ENCODE data around the gene CROCC2.

CROCC2 gene

GRCh38 chr2:240932001-240932723, 26.0 kb downstream of the CROCC2 start:
- Histone ChIP-seq H3K9ac (ENCODE audit: low read length) (no peak overlapping the region), H3K9me2 (replicated peaks; ENCODE audit: insufficient read depth, low read length) (no peaks in the 10 kb centered on the region), H3K4me3 (ENCODE audit: insufficient read depth, low read length, poor library complexity, severe bottlenecking) (no peak overlapping the region), H3F3A (ENCODE audit: insufficient read depth) (no peaks in the 10 kb centered on the region), H3K36me3 (ENCODE audit: low read length) (no peaks in the 10 kb centered on the region), H3K4me2 (ENCODE audit: low read depth, low read length, poor library complexity, severe bottlenecking) (no peak overlapping the region), H3K9me3 (ENCODE audit: insufficient read depth, low read length) (no peaks in the 10 kb centered on the region), H3K27ac (ENCODE audit: low read depth, low read length) (no peak overlapping the region), H3K79me2 (ENCODE audit: insufficient read depth, low read length) (no peaks in the 10 kb centered on the region), H2AFZ (ENCODE audit: low read depth, low read length, severe bottlenecking) (no peak overlapping the region), H4K20me1 (ENCODE audit: low read depth, low read length) (no peaks in the 10 kb centered on the region), H3K27me3 (ENCODE audit: low read length) (no peaks in the 10 kb centered on the region)
- no peak for TF ChIP-seq EZH2phosphoT487 (conservative IDR thresholded peaks at IDR 0.05; ENCODE audit: low read length)
- TF ChIP-seq, protein P1, sequence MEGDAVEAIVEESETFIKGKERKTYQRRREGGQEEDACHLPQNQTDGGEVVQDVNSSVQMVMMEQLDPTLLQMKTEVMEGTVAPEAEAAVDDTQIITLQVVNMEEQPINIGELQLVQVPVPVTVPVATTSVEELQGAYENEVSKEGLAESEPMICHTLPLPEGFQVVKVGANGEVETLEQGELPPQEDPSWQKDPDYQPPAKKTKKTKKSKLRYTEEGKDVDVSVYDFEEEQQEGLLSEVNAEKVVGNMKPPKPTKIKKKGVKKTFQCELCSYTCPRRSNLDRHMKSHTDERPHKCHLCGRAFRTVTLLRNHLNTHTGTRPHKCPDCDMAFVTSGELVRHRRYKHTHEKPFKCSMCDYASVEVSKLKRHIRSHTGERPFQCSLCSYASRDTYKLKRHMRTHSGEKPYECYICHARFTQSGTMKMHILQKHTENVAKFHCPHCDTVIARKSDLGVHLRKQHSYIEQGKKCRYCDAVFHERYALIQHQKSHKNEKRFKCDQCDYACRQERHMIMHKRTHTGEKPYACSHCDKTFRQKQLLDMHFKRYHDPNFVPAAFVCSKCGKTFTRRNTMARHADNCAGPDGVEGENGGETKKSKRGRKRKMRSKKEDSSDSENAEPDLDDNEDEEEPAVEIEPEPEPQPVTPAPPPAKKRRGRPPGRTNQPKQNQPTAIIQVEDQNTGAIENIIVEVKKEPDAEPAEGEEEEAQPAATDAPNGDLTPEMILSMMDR (IDR thresholded peaks at IDR 0.05; ENCODE audit: insufficient read depth, low read length, poor library complexity, severe bottlenecking) = no peak

DNA sequence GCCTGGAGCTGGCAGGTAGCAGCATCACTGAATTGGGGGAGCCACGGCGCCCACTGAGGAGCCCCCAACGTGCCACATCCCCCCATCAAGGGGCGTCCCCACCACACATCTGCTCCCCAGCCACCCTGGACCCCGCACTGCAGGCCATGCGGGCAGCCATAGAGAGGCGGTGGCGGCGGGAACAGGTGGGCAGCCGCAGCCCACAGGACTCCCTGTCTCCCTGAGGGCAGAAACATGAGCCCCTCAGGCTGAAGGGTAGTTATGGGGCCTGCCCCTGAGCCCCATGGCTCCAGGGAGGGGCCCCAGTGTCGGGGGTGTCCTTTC, 26.6 kb downstream of the CROCC2 start:
- TF ChIP-seq, protein P1 (IDR thresholded peaks at IDR 0.05; ENCODE audit: insufficient read depth, low read length, poor library complexity, severe bottlenecking) = no peak
- TF ChIP-seq EZH2phosphoT487 (conservative IDR thresholded peaks at IDR 0.05; ENCODE audit: low read length) = no peak

GRCh38 chr2:240933048-240933965, 27.2 kb downstream of the CROCC2 start:
- H3K79me2 ChIP-seq (ENCODE audit: insufficient read depth, low read length) = no peaks in the 10 kb centered on the region
- no peaks in the 10 kb centered on the region for H3K36me3 ChIP-seq (ENCODE audit: low read length)
- no peaks in the 10 kb centered on the region for H4K20me1 ChIP-seq (ENCODE audit: low read depth, low read length)
- no peaks in the 10 kb centered on the region for H3K27me3 ChIP-seq (ENCODE audit: low read length)
- no peak overlapping the region for H2AFZ ChIP-seq (ENCODE audit: low read depth, low read length, severe bottlenecking)
- no peaks in the 10 kb centered on the region for H3F3A ChIP-seq (ENCODE audit: insufficient read depth)
- no peak overlapping the region for H3K4me3 ChIP-seq (ENCODE audit: insufficient read depth, low read length, poor library complexity, severe bottlenecking)
- H3K9me2 ChIP-seq (replicated peaks; ENCODE audit: insufficient read depth, low read length) = no peaks in the 10 kb centered on the region
- H3K9ac ChIP-seq (ENCODE audit: low read length) = no peak overlapping the region
- no peak overlapping the region for H3K4me2 ChIP-seq (ENCODE audit: low read depth, low read length, poor library complexity, severe bottlenecking)
- TF ChIP-seq, protein P1 (IDR thresholded peaks at IDR 0.05; ENCODE audit: insufficient read depth, low read length, poor library complexity, severe bottlenecking) = no peak
- no peak for TF ChIP-seq EZH2phosphoT487 (conservative IDR thresholded peaks at IDR 0.05; ENCODE audit: low read length)
- H3K9me3 ChIP-seq (ENCODE audit: insufficient read depth, low read length) = no peaks in the 10 kb centered on the region
- no peak overlapping the region for H3K27ac ChIP-seq (ENCODE audit: low read depth, low read length)

More for the DNA sequence above, 26.6 kb downstream of the CROCC2 start:
- Histone ChIP-seq H3K36me3 (ENCODE audit: low read length) (no peaks in the 10 kb centered on the region), H3K4me3 (ENCODE audit: insufficient read depth, low read length, poor library complexity, severe bottlenecking) (no peak overlapping the region), H2AFZ (ENCODE audit: low read depth, low read length, severe bottlenecking) (no peak overlapping the region), H3K27me3 (ENCODE audit: low read length) (no peaks in the 10 kb centered on the region), H4K20me1 (ENCODE audit: low read depth, low read length) (no peaks in the 10 kb centered on the region), H3K27ac (ENCODE audit: low read depth, low read length) (no peak overlapping the region), H3K9ac (ENCODE audit: low read length) (no peak overlapping the region), H3K9me2 (replicated peaks; ENCODE audit: insufficient read depth, low read length) (no peaks in the 10 kb centered on the region), H3F3A (ENCODE audit: insufficient read depth) (no peaks in the 10 kb centered on the region), H3K79me2 (ENCODE audit: insufficient read depth, low read length) (no peaks in the 10 kb centered on the region), H3K9me3 (ENCODE audit: insufficient read depth, low read length) (no peaks in the 10 kb centered on the region), H3K4me2 (ENCODE audit: low read depth, low read length, poor library complexity, severe bottlenecking) (no peak overlapping the region)
